ENCODE results near the gene MAP2K2. TPM values are rescaled to one million over a fixed set of nuclear protein-coding genes. Genes with fewer than 3 reads are reported as not detected.

The MAP2K2 gene
- total and polyA plus RNA-seq, 9 of the 15 experiments (the other 6 are each of a cell fraction or from before 2014, with no cell fraction given): 1.0 to 151 (median 58.3) TPM

GRCh38 chr19:4081441-4082129, 42.3 kb downstream of the MAP2K2 start (continued):
- TF ChIP-seq, protein P1, sequence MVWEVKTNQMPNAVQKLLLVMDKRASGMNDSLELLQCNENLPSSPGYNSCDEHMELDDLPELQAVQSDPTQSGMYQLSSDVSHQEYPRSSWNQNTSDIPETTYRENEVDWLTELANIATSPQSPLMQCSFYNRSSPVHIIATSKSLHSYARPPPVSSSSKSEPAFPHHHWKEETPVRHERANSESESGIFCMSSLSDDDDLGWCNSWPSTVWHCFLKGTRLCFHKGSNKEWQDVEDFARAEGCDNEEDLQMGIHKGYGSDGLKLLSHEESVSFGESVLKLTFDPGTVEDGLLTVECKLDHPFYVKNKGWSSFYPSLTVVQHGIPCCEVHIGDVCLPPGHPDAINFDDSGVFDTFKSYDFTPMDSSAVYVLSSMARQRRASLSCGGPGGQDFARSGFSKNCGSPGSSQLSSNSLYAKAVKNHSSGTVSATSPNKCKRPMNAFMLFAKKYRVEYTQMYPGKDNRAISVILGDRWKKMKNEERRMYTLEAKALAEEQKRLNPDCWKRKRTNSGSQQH (CRISPR knock-in tag; IDR thresholded peaks at IDR 0.05): 0 out of 2 replicates have a peak, but pooled peaks have one; percentile 36
- TF ChIP-seq SIX5 (IDR thresholded peaks at IDR 0.05; ENCODE audit: borderline replicate concordance in 1 of 2, insufficient read depth in 1 of 2, low read depth in 1 of 2, low read length in 2 of 2) (no peak), BCOR (IDR thresholded peaks at IDR 0.05) (peak; percentile 46; the same call in 1 of the 2 replicates), NR2C1 (IDR thresholded peaks at IDR 0.05) (no peak), NR2C1 (tag; IDR thresholded peaks at IDR 0.05) (no peak), OTX1 (CRISPR knock-in tag; IDR thresholded peaks at IDR 0.05) (peak; percentile 63; the same call in 1 of the 2 replicates), NBN (IDR thresholded peaks at IDR 0.05; ENCODE audit: low read depth) (peak; percentile 55; the same call in 1 of the 2 replicates), FOXK2 (conservative IDR thresholded peaks at IDR 0.05 in 1 of 2, IDR thresholded peaks at IDR 0.05 in 1 of 2; ENCODE audit: low read depth in 2 of 2) (0 out of 4 replicates have a peak, but pooled peaks of 1 of the 2 experiments have one; percentile 25), BRD9 (IDR thresholded peaks at IDR 0.05; ENCODE audit: low read depth, partially characterized antibody) (peak; percentile 48), THRB (CRISPR knock-in tag; conservative IDR thresholded peaks at IDR 0.05) (peak; percentile 91), MTA1 (IDR thresholded peaks at IDR 0.05; ENCODE audit: borderline replicate concordance) (peak; percentile 95), TBP (optimal IDR thresholded peaks at IDR 0.05; ENCODE audit: low read depth, low read length) (no peak), NCOA1 (IDR thresholded peaks at IDR 0.05; ENCODE audit: low read depth) (peak; percentile 42; the same call in 1 of the 2 replicates), ZNF197 (CRISPR knock-in tag; IDR thresholded peaks at IDR 0.05; ENCODE audit: low read depth) (no peak), GTF3C2 (IDR thresholded peaks at IDR 0.05; ENCODE audit: borderline replicate concordance, extremely low read depth, insufficient read length) (no peak), GATAD2A (IDR thresholded peaks at IDR 0.05) (peak; percentile 96)
- TF ChIP-seq, protein P2, sequence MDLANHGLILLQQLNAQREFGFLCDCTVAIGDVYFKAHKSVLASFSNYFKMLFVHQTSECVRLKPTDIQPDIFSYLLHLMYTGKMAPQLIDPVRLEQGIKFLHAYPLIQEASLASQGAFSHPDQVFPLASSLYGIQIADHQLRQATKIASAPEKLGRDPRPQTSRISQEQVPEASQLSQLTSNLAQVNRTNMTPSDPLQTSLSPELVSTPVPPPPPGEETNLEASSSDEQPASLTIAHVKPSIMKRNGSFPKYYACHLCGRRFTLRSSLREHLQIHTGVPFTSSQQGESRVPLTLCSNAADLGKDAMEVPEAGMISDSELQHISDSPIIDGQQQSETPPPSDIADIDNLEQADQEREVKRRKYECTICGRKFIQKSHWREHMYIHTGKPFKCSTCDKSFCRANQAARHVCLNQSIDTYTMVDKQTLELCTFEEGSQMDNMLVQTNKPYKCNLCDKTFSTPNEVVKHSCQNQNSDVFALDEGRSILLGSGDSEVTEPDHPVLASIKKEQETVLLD (IDR thresholded peaks at IDR 0.05): 0 out of 2 replicates have a peak, but pooled peaks have one; percentile 46
